ENCODE data around the gene GRM1. TPM values are rescaled to one million over a fixed set of nuclear protein-coding genes. Genes with fewer than 3 reads are reported as not detected.

GRM1 gene
- total and polyA plus RNA-seq, 2 of the 4 experiments (the other 2 are of a cell fraction) = not detected

DNA sequence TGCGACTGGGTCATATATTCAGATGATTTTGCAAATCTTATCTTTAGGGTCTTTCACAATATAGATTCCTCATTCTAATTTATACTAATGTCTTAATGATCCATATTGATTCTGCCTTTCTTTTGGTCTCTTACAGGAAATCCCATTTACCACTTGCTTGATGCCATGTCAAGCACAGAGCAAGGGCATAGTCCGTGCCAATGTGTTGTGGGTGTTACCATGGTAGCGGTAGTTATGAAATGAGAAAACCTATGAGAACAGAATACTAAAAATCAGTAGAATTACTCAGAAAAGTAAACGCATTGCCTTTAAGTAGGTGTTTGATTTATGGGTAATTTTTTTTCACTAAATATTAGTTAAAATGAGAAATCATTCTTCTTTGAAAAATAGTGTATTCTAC is 360.9 kb downstream of the GRM1 start:
- CTCF ChIA-PET = no interaction called here
- WGBS, 2 experiments (ENCODE audit: extremely low coverage in 2 of 2, insufficient read length in 1 of 2) = no CpG with 5 or more reads among the region's 4 CpGs
- no peak overlapping the region for H3K4me2 ChIP-seq (ENCODE audit: low read depth, low read length)
- H3K4ac ChIP-seq (ENCODE audit: low read depth, low read length) = no peak overlapping the region
- H2AFZ ChIP-seq (replicated peaks; ENCODE audit: low read length, poor library complexity) = no peak overlapping the region
- H4K5ac ChIP-seq (ENCODE audit: low read depth, low read length) = no peak overlapping the region
- TF ChIP-seq, protein P1, sequence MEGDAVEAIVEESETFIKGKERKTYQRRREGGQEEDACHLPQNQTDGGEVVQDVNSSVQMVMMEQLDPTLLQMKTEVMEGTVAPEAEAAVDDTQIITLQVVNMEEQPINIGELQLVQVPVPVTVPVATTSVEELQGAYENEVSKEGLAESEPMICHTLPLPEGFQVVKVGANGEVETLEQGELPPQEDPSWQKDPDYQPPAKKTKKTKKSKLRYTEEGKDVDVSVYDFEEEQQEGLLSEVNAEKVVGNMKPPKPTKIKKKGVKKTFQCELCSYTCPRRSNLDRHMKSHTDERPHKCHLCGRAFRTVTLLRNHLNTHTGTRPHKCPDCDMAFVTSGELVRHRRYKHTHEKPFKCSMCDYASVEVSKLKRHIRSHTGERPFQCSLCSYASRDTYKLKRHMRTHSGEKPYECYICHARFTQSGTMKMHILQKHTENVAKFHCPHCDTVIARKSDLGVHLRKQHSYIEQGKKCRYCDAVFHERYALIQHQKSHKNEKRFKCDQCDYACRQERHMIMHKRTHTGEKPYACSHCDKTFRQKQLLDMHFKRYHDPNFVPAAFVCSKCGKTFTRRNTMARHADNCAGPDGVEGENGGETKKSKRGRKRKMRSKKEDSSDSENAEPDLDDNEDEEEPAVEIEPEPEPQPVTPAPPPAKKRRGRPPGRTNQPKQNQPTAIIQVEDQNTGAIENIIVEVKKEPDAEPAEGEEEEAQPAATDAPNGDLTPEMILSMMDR (conservative IDR thresholded peaks at IDR 0.05; ENCODE audit: low read depth, low read length) = no peak
- TF ChIP-seq NFE2L2 (IDR thresholded peaks at IDR 0.05; ENCODE audit: low read depth, low read length) (no peak), SMC3 (IDR thresholded peaks at IDR 0.05; ENCODE audit: low read depth, low read length) (no peak), MAFK (IDR thresholded peaks at IDR 0.05; ENCODE audit: low read depth, low read length) (no peak), CHD1 (IDR thresholded peaks at IDR 0.05; ENCODE audit: low read depth, low read length) (no peak), CEBPB (IDR thresholded peaks at IDR 0.05; ENCODE audit: low read depth, low read length) (no peak), BHLHE40 (IDR thresholded peaks at IDR 0.05; ENCODE audit: low read depth, low read length) (no peak), MAZ (IDR thresholded peaks at IDR 0.05; ENCODE audit: borderline replicate concordance, low read depth, low read length) (no peak), RCOR1 (IDR thresholded peaks at IDR 0.05; ENCODE audit: insufficient replicate concordance, low read length) (no peak), POLR2A (IDR thresholded peaks at IDR 0.05; ENCODE audit: low read depth, low read length) (no peak)
- TF ChIP-seq, protein P2, sequence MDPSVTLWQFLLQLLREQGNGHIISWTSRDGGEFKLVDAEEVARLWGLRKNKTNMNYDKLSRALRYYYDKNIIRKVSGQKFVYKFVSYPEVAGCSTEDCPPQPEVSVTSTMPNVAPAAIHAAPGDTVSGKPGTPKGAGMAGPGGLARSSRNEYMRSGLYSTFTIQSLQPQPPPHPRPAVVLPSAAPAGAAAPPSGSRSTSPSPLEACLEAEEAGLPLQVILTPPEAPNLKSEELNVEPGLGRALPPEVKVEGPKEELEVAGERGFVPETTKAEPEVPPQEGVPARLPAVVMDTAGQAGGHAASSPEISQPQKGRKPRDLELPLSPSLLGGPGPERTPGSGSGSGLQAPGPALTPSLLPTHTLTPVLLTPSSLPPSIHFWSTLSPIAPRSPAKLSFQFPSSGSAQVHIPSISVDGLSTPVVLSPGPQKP (IDR thresholded peaks at IDR 0.05; ENCODE audit: borderline replicate concordance, low read depth, low read length) = no peak
- DNase-seq = no peak
- H4K8ac ChIP-seq (ENCODE audit: low read depth in 2 of 2, low read length in 2 of 2) = no peak overlapping the region
- dilution Hi-C loops (cut with HindIII; ENCODE audit: low sequenced_read_pairs, unreplicated experiment) = no loop called here
- H4K20me1 ChIP-seq (ENCODE audit: insufficient read depth, low read length) = no peaks in the 10 kb centered on the region
- H3K56ac ChIP-seq (ENCODE audit: extremely low read depth, insufficient read depth, low read length) = no peak overlapping the region
- H2BK20ac ChIP-seq (ENCODE audit: low read depth, low read length) = no peak overlapping the region
- no peak overlapping the region for H2BK5ac ChIP-seq (ENCODE audit: low read depth, low read length, poor library complexity, severe bottlenecking)
- no peak overlapping the region for H3K18ac ChIP-seq (ENCODE audit: low read depth, low read length)
- H3K4me1 ChIP-seq (ENCODE audit: control insufficient read depth, insufficient read depth, low read length) = no peaks in the 10 kb centered on the region
- BruUV-seq (replicated peaks) = no TSS peak
- no peak for ATAC-seq (ENCODE audit: low read depth)
- H2BK120ac ChIP-seq (ENCODE audit: low read depth, low read length) = no peak overlapping the region
- H4K91ac ChIP-seq (ENCODE audit: insufficient read depth, low read depth, low read length) = no peak overlapping the region
- H2AK5ac ChIP-seq (ENCODE audit: low read depth, low read length) = no peak overlapping the region
- H2BK15ac ChIP-seq (ENCODE audit: low read depth, low read length) = no peak overlapping the region
- H3K36me3 ChIP-seq (ENCODE audit: control insufficient read depth, insufficient read depth, low read length) = no peaks in the 10 kb centered on the region
- no peak overlapping the region for H3K4me3 ChIP-seq (ENCODE audit: insufficient read depth, low read depth, low read length)
- H2AK9ac ChIP-seq (replicated peaks; ENCODE audit: low read depth, low read length, poor library complexity) = no peak overlapping the region
- intact Hi-C loops (cut with micrococcal nuclease) = no loop called here
- H3K79me1 ChIP-seq (ENCODE audit: low read depth in 1 of 2, low read length in 2 of 2) = no peaks in the 10 kb centered on the region
- in situ Hi-C loops (cut with MboI; ENCODE audit: low sequenced_read_pairs) = no loop called here
- H3K9me3 ChIP-seq (ENCODE audit: control insufficient read depth, insufficient read depth, low read length) = no peaks in the 10 kb centered on the region
- H3K23ac ChIP-seq (ENCODE audit: low read depth, low read length) = no peak overlapping the region
- POLR2A ChIA-PET (ENCODE audit: unreplicated experiment) = no interaction called here
- no peak overlapping the region for H3K27ac ChIP-seq (ENCODE audit: insufficient read depth, low read length)
- H3K9ac ChIP-seq (ENCODE audit: low read depth, low read length) = no peak overlapping the region
- no peaks in the 10 kb centered on the region for H3K27me3 ChIP-seq (ENCODE audit: control insufficient read depth, insufficient read depth, low read length)
- H3K14ac ChIP-seq (replicated peaks; ENCODE audit: low read depth, low read length) = no peak overlapping the region
- no peaks in the 10 kb centered on the region for H3K9me1 ChIP-seq (ENCODE audit: insufficient read depth, low read length)

Data from IMR-90 (cell line).